Measurements from ENCODE around the gene SPECC1. TPM values are rescaled to one million over a fixed set of nuclear protein-coding genes. Genes with fewer than 3 reads are reported as not detected.

Gene SPECC1
- total RNA-seq, 1 donor from 2014 or later, result 12.9 TPM

Other genes starting within 250 kb of the SPECC1 start
- 17.0 and 22.9 TPM in 2 replicates for gene ULK2, start 141.4 kb upstream of the SPECC1 start, total RNA-seq
- 16.7 and 16.8 TPM in 2 replicates for gene AKAP10, start 31.5 kb upstream of the SPECC1 start, total RNA-seq